ENCODE results near the gene CCDC87. TPM values are rescaled to one million over a fixed set of nuclear protein-coding genes. Genes with fewer than 3 reads are reported as not detected.
A peak's percentile ranks its signal among the peaks of the same experiment; 100 is the strongest.
"Not testable (repeated sequence)": the region's sequence is repeated elsewhere in the genome, so short reads cannot be mapped to it uniquely, and the experiment has no call there.

The CCDC87 gene, protein sequence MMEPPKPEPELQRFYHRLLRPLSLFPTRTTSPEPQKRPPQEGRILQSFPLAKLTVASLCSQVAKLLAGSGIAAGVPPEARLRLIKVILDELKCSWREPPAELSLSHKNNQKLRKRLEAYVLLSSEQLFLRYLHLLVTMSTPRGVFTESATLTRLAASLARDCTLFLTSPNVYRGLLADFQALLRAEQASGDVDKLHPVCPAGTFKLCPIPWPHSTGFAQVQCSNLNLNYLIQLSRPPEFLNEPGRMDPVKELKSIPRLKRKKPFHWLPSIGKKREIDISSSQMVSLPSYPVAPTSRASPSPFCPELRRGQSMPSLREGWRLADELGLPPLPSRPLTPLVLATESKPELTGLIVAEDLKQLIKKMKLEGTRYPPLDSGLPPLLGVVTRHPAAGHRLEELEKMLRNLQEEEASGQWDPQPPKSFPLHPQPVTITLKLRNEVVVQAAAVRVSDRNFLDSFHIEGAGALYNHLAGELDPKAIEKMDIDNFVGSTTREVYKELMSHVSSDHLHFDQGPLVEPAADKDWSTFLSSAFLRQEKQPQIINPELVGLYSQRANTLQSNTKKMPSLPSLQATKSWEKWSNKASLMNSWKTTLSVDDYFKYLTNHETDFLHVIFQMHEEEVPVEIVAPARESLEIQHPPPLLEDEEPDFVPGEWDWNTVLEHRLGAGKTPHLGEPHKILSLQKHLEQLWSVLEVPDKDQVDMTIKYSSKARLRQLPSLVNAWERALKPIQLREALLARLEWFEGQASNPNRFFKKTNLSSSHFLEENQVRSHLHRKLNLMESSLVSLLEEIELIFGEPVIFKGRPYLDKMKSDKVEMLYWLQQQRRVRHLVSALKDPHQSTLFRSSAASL
- total RNA-seq: under 1 TPM in 1 of 2 experiments, not detected in 1; 0.08 TPM

DNA sequence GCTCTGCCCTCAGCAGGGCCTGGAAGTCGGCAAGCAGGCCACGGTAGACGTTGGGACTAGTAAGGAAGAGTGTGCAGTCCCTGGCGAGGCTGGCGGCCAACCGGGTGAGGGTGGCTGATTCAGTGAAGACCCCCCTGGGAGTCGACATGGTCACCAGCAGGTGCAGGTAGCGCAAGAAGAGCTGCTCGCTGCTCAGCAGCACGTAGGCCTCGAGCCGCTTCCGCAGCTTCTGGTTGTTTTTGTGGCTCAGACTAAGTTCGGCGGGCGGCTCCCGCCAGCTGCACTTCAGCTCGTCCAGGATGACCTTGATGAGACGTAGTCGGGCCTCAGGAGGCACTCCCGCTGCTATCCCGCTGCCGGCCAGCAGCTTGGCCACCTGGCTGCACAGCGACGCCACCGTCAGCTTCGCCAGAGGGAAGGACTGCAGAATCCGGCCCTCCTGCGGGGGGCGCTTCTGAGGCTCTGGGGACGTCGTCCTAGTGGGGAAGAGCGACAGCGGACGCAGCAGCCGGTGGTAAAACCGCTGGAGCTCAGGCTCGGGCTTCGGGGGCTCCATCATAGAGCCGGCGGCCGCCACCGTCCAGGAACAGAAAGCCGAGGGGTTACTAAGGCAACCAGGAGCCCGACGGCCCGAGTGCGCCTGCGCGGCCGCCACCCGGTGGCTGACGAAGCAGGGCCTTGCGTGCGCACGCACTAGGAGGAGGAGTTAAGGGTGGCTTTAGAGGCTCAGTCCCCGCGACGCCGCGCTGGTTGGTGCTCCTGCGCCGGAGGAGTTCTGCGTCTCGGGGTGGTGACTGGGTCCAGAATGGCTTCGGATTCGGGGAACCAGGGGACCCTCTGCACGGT lies at the start of gene CCDC87, which contains the start of gene CCS:
Gene CCDC87 (minus strand): TSS at position 607 of the 846 bp plus-strand sequence. CDS start 48 bp downstream, at position 559.
Gene CCS (plus strand): TSS at position 729 of the 846 bp plus-strand sequence. CDS start 77 bp downstream, at position 806.
- Mint-ChIP-seq H3K36me3 (ENCODE audit: low read depth) (peaks cover 2% of the 10 kb centered on the region), H3K4me1 (peaks cover 34% of the 10 kb centered on the region), H3K4me3 (peak within 1 kb of the TSS; percentile 98), H3K27ac (peak within 1 kb of the TSS; percentile 95), H3K9me3 (no peaks in the 10 kb centered on the region), H3K27me3 (no peaks in the 10 kb centered on the region)
- POLR2A ChIA-PET: no interaction called here
- DNase-seq: peak; percentile 99
- CTCF ChIA-PET: interaction anchor here (0.6 to 2.3 kb wide), 11 partner anchors 12 to 827 kb away, joined by 3 to 12 read pairs (median 5); no protein-coding TSS in a partner anchor

DNA sequence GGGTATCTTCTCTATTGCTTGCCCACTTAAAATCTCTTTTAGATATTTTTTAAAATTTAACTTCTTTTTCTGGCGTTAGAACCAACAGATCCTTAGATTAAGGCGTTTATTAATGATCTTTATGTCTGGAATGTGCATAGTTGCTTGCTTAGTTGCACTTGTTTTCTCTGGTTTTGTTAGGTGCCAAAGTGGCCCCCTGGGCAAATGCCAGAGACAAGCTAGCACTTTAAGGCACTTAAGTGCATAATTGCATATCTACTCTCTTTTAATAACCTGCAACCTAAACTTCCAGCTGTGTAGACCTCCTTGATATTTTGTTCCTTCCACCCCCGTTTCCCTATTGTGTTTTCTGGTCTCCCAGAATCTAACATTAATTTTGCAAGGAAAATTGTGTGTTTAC lies 49.0 kb upstream of the CCDC87 start:
- H3K27me3 Mint-ChIP-seq: no peaks in the 10 kb centered on the region
- no peaks in the 10 kb centered on the region for H3K9me3 Mint-ChIP-seq

DNA sequence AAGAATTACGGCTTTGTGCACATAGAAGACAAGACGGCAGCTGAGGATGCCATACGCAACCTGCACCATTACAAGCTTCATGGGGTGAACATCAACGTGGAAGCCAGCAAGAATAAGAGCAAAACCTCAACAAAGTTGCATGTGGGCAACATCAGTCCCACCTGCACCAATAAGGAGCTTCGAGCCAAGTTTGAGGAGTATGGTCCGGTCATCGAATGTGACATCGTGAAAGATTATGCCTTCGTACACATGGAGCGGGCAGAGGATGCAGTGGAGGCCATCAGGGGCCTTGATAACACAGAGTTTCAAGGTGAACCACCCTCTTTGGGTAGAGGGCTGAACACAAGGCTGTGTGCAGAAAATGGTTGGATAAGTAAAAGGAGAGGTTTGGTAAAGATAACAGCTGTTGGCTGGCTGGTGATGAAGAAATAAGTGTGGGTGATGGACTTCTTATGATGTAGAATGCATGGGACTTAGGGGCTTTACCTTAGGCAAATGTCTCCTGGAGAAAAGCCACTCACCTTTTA lies 47.0 kb upstream of the CCDC87 start:
- CTCF ChIA-PET: interaction anchor here (1.2 to 3.8 kb wide), 4 partner anchors 13 to 38 kb away, joined by 3 to 23 read pairs (median 14); partner anchors contain the start of gene RBM4B

More for the DNA sequence above, 49.0 kb upstream of the CCDC87 start:
- ChIA-PET POLR2A (no interaction called here), CTCF (interaction anchor here (1.0 to 3.8 kb wide), 2 partner anchors 23 to 36 kb away, joined by 3 to 17 read pairs; partner anchors contain the start of gene RBM4B)
- peaks cover 88% of the 10 kb centered on the region for H3K4me1 Mint-ChIP-seq
- no peak overlapping the region for H3K27ac Mint-ChIP-seq
- no peak for DNase-seq
- H3K4me3 Mint-ChIP-seq: peak overlapping the region; percentile 91
- peaks cover 90% of the 10 kb centered on the region for H3K36me3 Mint-ChIP-seq (ENCODE audit: low read depth)

DNA sequence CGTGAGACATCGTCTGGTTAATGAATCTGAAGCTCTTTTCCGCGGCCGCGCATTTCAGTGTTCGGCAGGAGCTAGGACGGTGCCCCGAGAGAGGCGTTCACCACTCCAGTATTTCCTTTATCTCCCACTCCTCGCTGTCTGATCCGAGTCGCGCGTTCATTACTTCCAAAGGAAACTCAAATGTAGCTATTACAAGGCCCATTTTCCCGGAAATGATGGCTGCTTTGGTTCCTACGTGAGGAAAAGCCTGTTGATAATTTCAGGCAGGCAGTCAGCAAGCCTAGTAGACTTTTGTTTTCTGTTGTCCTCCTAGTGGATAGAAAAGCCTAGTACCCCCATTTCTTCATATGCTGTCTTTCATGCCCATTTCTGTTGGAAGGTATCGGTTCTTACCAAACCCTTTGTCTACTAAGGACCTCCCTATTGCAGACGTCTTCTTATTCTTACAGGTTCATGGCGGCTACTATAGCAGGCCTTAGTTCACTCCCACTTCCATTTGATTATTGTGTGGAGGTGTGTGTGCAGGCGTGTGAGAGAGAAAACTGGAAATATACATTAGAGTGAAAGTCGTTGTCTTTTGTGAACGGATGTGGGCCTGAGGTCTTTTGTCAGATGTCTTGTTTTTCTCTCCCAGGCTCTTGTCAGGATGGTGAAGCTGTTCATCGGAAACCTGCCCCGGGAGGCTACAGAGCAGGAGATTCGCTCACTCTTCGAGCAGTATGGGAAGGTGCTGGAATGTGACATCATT lies 46.4 kb upstream of the CCDC87 start:
- POLR2A ChIA-PET: interaction anchor here (0.6 to 0.7 kb wide), 2 partner anchors 9 to 47 kb away, joined by 3 read pairs; no protein-coding TSS in a partner anchor
- H3K4me1 Mint-ChIP-seq: peaks cover 71% of the 10 kb centered on the region
- H3K9me3 Mint-ChIP-seq: no peaks in the 10 kb centered on the region
- H3K4me3 Mint-ChIP-seq: peak overlapping the region; percentile 91
- peak; percentile 46 for DNase-seq
- peaks cover 71% of the 10 kb centered on the region for H3K36me3 Mint-ChIP-seq (ENCODE audit: low read depth)
- peak overlapping the region; percentile 96 for H3K27ac Mint-ChIP-seq
- H3K27me3 Mint-ChIP-seq: no peaks in the 10 kb centered on the region
- CTCF ChIA-PET: interaction anchor here (0.8 to 3.8 kb wide), 11 partner anchors 9 to 230 kb away, joined by 3 to 23 read pairs (median 4); partner anchors contain the start of gene RBM4B

More for the DNA sequence above, 47.0 kb upstream of the CCDC87 start:
- H3K27me3 Mint-ChIP-seq, DNase-seq, H3K9me3 Mint-ChIP-seq: not testable (repeated sequence)
- Mint-ChIP-seq H3K27ac (peak overlapping the region; percentile 96), H3K36me3 (ENCODE audit: low read depth) (peaks cover 72% of the 10 kb centered on the region), H3K4me1 (peaks cover 74% of the 10 kb centered on the region), H3K4me3 (peak overlapping the region; percentile 91)
- POLR2A ChIA-PET: interaction anchor here (0.7 kb wide), 1 partner anchor 46 kb away, joined by 3 read pairs; no protein-coding TSS in a partner anchor

DNA sequence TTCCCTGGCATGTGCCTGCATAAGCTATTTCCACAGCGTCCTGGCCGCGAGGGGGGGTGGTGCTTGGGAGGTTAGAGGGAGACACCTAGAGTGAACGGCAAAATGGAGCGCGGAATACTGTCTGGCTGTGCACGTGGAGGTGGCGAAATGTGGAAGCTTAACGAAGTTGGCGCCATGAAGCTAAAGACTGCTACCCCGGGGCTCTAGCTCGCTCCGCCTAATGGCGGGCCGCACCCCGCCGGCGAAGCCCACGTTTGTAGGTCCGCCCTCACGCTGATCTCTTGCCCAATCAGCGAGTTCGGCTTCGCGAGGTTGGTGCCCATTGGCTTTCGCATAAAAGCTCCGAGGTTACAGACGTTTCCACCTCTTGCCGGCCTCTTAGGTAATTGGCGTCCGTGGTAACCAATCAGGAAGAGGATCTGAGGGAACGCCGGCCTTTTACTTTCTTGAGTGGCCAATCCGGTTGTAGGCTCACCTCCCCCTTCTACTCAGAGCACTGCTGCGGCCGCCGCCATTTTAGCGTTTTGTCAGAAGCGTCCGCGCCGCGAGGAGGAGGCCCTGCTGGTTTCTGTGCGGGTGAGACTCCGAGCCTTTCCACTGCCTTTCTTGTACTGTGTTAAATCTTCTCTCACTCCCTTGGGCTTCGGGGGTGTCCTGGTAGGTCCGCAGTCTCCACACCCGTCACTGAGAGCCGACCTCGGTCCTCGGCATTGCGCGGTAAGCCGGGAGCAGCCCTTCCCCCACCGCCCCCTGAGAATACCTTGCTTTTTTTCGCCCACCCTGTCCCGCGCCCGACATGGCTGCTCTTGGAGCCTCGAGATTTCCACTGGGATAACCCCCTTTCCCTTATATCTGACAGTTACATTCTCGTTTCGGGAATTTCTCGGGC lies 45.6 kb upstream of the CCDC87 start, which contains the start of gene RBM4:
Gene RBM4 (plus strand): TSS at position 527 of the 889 bp plus-strand sequence. CDS start 1,009 bp downstream, outside the sequence.
- peak within 1 kb of the TSS; percentile 91 for H3K4me3 Mint-ChIP-seq
- peak; percentile 99 for DNase-seq
- POLR2A ChIA-PET: interaction anchor here (0.5 to 1.2 kb wide), 10 partner anchors 8 to 568 kb away, joined by 3 to 8 read pairs (median 4); partner anchors contain the start of genes NPAS4 and PELI3
- no peaks in the 10 kb centered on the region for H3K9me3 Mint-ChIP-seq
- peaks cover 63% of the 10 kb centered on the region for H3K4me1 Mint-ChIP-seq
- H3K27ac Mint-ChIP-seq: peak within 1 kb of the TSS; percentile 96
- H3K36me3 Mint-ChIP-seq (ENCODE audit: low read depth): peaks cover 66% of the 10 kb centered on the region
- CTCF ChIA-PET: interaction anchor here (0.6 to 3.8 kb wide), 19 partner anchors 9 to 1370 kb away, joined by 3 to 23 read pairs (median 4); partner anchors contain the start of genes RBM14 and RBM4B
- no peaks in the 10 kb centered on the region for H3K27me3 Mint-ChIP-seq

DNA sequence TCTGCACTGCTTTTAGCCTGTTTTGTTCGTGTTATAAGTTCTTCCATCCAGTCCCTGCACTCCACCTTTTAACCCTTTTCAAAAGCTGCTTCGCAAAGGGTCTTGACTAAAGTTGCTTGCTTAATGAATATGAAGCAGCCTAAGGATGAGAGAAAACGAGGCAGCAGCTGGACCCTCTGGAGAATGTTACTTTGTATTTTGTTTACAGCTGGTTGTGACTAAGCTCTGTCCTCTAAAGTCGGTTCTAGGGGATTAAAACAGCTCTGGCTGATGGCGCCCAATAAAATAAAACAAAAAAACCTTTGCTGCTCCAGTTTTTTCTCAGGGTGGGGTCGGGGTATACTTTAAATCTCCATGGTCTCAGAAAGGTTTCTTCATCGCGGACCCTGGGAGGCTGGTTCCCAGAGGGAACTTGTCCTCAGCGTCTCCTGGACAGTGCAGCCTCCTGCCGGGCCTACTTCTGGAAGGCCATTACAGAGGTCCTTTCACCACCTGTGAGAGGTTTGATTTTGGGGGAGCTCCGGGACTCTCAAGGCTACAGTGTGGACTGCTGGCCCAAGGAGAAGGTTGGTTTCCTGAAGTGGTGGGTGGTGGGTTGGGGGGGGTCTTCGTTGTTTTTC lies 44.8 kb upstream of the CCDC87 start:
- Mint-ChIP-seq H3K27me3 (no peaks in the 10 kb centered on the region), H3K9me3 (no peaks in the 10 kb centered on the region), H3K4me3 (peak overlapping the region; percentile 91), H3K36me3 (ENCODE audit: low read depth) (peaks cover 65% of the 10 kb centered on the region), H3K27ac (peak overlapping the region; percentile 96), H3K4me1 (peaks cover 56% of the 10 kb centered on the region)
- ChIA-PET CTCF (interaction anchor here (0.7 to 3.8 kb wide), 17 partner anchors 9 to 971 kb away, joined by 3 to 23 read pairs (median 4); partner anchors contain the start of genes RBM14 and RBM4B), POLR2A (interaction anchor here (0.5 to 1.2 kb wide), 9 partner anchors 12 to 567 kb away, joined by 3 to 8 read pairs (median 4); partner anchors contain the start of genes NPAS4 and PELI3)
- no peak for DNase-seq

DNA sequence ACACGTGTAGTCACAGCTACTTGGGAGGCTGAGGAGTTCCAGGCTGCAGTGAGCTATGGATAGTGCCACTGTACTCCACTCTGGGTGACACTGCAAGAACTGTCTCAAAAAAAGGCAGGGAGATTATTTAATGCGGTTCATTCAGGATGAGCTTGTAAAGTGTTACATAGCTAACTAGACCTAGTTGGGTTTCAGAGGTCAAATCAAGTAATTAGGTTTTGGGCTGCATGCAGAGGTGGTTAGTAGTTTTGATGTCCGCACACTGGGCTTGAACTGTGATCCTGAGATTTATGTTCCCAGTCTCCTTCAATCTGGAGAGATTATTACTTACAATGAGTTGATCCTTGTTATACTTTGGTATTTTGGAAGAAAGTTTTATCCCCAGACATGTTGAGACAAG lies 43.5 kb upstream of the CCDC87 start:
- H3K9me3 Mint-ChIP-seq: no peaks in the 10 kb centered on the region
- ChIA-PET POLR2A (no interaction called here), CTCF (interaction anchor here (0.6 to 0.9 kb wide), 3 partner anchors 20 to 76 kb away, joined by 4 to 5 read pairs (median 5); partner anchors contain the start of gene RBM14)
- no peak for DNase-seq
- peaks cover 48% of the 10 kb centered on the region for H3K4me1 Mint-ChIP-seq
- peaks cover 60% of the 10 kb centered on the region for H3K36me3 Mint-ChIP-seq (ENCODE audit: low read depth)
- no peak overlapping the region for H3K4me3 Mint-ChIP-seq
- H3K27ac Mint-ChIP-seq: no peak overlapping the region
- H3K27me3 Mint-ChIP-seq: no peaks in the 10 kb centered on the region

DNA sequence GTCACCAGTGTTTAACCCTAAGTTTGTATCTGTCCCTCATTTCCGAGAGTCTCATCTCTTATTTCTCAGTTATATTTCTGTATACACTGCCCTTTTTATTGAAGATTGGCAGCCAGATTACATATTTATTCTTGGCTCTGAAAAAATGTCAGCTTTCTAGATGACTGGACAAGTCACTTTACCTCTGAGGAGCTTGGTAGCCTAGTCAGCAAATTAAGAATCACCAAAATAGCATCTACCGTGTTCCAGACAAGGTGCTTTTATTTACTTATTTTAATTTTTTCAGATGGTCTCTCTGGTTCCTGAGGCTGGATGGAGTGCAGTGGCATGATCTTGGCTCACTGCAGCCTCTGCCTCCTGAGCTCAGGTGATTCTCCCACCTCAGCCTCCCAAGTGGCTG lies 40.1 kb upstream of the CCDC87 start:
- Mint-ChIP-seq H3K27ac (no peak overlapping the region), H3K4me1 (peaks cover 28% of the 10 kb centered on the region), H3K27me3 (no peaks in the 10 kb centered on the region), H3K4me3 (no peak overlapping the region), H3K36me3 (ENCODE audit: low read depth) (peaks cover 51% of the 10 kb centered on the region), H3K9me3 (no peaks in the 10 kb centered on the region)
- CTCF ChIA-PET: interaction anchor here (0.7 to 1.7 kb wide), 2 partner anchors 9 to 14 kb away, joined by 3 read pairs; no protein-coding TSS in a partner anchor
- POLR2A ChIA-PET: interaction anchor here (0.8 kb wide), 1 partner anchor 16 kb away, joined by 7 read pairs; the partner anchor contains the start of gene RBM14
- no peak for DNase-seq

DNA sequence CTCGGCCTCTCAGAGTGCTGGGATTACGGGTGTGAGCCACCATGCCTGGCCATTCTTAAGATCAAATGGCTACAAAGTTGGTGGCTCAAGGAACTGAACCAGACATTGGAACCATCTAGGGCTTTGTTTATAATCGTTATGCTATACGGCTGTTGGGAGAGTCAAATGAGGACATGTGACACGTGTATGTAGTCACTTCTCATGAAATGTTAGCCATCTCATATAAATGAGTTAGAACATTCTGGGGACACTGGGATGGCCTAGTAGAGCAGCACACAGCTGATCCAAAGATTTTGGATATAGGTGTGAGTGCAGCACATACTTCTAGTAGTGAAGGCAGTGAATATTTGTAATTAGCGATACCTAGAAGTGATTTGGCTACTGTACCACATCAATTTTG lies 39.0 kb upstream of the CCDC87 start:
- Mint-ChIP-seq H3K27ac (no peak overlapping the region), H3K36me3 (ENCODE audit: low read depth) (peaks cover 57% of the 10 kb centered on the region), H3K9me3 (no peaks in the 10 kb centered on the region), H3K27me3 (no peaks in the 10 kb centered on the region), H3K4me3 (no peak overlapping the region), H3K4me1 (peaks cover 19% of the 10 kb centered on the region)
- CTCF ChIA-PET: interaction anchor here (1.6 kb wide), 1 partner anchor 11 kb away, joined by 9 read pairs; no protein-coding TSS in a partner anchor
- POLR2A ChIA-PET: no interaction called here
- DNase-seq: no peak
